HG02798 (cell line): ENCODE results near the gene CROCC.

Experiments used
- ATAC-seq: cut with Tn5 transposase; IDR thresholded peaks from one replicate; pipeline ENCODE4 v1.9.1; 2021; ENCODE audit warnings: mild to moderate bottlenecking; ENCODE audit not compliant: unreplicated experiment, poor library complexity

The CROCC gene

GRCh38 chr1:16979475-16980327 is 58.0 kb downstream of the CROCC start:
- ATAC-seq = no peak

DNA sequence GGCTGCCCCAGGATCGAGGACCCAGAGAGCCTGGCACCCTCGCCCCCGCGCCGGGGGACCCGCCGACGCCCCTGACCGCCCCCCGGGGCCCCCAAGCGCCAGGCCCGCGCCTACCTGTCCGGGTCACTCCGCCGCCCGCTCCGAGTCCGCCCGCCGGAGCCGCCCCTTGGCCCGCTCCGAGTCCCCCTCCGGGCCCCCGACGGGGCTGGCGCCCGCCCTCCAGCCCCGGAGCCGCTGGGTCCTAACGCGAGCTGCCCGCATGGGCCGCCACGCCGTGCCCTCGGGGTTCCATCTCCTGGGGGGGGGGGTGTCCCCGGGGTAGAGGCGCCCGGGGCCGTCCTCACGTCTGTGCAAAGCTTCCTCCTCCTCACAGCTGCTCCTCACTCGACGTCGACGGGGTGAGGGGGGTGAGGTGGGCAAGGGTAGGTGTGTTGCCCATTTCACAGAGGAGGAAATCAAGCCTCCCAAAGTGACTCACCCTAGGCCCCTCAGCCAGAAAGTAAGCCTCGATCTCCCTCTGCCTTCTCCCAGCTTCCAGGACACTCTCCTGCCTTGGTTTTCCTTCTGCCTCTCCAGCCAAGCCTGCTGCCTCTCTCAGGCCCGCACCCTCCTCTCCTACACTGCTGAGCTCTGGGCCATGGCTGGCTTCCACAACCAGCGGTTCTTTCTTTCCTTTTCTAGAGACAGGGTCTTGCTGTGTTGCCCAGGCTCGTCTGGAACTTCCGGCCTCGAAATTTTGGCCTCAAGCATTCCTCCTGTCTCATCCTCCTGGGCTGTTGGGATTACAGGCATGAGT is 58.9 kb downstream of the CROCC start, which contains the start of gene MFAP2:
TSS of gene MFAP2 (minus strand) at position 148 of the 796 bp plus-strand sequence. CDS start 2,347 bp downstream, outside the sequence.
- ATAC-seq = no peak

DNA sequence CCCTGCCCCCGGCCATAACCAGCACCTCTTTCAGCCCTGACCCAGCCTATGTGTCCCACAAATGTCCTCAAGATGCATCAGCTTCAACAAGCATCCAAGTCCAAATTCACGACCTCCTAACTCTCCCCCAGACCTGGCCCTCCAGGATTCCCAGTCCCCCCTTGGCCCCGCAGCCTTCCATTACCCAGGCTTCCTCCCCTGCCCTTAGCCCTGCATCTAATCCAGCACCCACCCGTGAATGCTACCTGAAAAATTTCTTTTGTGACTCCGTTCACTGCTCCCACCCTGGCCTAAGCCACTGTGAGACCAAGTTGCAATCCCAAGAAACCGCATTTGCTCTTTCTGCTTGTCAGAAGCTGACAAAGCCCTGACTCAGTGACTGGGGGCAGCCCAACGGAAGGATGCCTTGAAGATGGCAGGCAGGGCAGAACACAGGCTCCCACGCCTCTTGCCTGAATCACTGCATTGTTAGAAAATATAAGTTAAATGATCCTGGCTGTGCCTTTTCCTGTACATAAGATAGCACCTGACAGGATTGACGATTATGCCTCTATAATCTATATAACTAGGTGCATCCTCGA is 59.6 kb downstream of the CROCC start:
- ATAC-seq = no peak

DNA sequence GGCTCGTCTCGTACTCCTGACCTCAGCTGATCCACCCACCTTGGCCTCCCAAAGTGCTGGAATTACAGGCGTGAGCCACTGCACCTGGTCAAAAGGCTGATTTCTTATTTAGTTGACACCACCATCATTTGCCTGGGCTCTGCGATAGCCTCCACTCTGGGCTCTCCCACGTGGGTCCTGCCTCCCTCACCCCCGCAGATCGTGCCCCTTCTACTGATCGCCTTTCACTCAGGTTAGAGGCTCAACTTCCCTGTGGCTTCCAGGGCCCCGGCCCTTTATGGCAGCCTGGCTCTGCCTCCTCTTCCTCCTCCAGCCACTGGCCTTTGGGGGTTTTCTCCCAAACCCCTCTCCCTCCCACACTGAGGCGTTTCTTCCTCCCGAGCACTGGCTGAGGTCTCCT is 61.2 kb downstream of the CROCC start:
- ATAC-seq = no peak

- ATAC-seq = no peak
Measured at GRCh38 chr1:16983649-16984048, 61.9 kb downstream of the CROCC start.

DNA sequence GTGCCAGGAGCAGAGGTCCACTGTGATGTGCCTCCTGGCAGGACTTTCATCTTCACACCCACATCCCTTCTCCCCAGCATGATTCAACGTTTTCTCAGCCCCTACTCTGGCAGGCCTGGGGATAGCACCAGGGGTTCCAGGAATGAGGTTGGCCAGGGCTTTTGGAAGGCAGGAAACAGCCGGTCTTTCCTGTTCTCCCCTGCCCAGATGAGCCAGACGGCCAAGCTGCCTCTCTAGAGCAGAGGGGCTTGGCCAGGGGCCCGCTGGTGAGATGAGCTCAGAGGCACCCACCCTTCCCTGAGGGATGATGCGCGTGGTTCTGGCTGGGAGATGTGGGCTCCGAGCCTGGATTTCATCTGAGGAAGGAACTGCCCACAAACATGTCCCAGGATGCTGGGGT is 63.0 kb downstream of the CROCC start:
- ATAC-seq = no peak

DNA sequence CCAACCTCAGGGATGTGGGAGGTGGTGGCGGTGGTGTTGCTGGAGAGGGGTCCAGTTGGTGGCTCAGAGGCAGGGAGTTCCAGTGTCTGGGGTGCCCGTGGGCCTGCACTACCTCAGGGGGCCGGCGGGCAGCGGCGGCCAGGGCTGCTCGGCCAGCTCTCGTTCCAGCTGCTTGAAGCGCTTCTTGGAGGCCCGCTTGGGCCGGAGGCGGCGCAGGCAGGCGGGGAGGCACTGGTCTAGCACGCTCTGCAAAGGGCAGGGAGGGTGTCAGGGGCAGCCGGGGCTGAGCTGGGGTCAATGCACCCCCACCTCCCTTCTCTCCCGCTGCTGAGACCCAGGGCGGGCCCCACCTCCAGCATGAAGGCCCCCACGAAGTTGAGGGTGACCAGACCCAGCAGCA is 64.4 kb downstream of the CROCC start:
- no peak for ATAC-seq

- no peak for ATAC-seq
Measured at GRCh38 chr1:16986560-16986959, 64.8 kb downstream of the CROCC start.

- no peak for ATAC-seq
Measured at GRCh38 chr1:16986962-16987361, 65.2 kb downstream of the CROCC start.

GRCh38 chr1:16988210-16988609 is 66.5 kb downstream of the CROCC start:
- ATAC-seq = no peak

DNA sequence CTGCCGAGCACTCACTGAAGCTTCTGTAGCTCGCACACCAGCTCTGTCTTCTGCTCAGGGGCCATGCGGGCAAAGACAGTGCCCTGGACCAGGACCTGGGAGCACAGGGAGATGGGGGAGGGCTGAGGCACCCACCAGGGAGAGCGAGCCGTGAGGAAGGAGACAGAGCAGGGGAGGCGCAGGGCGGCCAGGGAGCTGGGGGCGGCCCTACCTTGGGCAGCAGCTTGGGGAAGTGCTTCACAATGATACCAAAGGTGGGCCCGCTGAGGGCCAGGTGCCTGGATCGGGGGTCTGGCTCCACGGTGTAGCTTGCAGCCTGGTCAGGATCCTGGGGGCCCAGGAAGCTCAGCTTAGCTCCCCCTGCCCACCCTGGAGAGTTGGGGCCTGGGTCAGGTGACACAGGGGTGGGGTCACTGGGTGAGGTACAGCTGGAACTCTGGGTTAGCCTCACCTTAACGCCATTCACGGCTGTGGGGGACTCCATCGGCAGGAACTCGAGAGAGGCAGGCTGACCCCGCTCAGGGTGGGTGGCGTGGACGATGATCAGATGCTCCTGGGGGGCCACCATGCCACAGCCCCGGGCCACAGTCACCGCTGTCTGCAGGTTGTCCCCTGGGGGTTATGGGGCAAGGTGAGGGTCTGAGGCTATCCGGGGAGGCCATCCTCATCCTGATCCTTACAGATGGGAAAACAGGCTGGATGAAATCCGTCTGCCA is 68.1 kb downstream of the CROCC start:
- ATAC-seq = no peak

GRCh38 chr1:16991571-16991970 is 69.8 kb downstream of the CROCC start:
- ATAC-seq = no peak

DNA sequence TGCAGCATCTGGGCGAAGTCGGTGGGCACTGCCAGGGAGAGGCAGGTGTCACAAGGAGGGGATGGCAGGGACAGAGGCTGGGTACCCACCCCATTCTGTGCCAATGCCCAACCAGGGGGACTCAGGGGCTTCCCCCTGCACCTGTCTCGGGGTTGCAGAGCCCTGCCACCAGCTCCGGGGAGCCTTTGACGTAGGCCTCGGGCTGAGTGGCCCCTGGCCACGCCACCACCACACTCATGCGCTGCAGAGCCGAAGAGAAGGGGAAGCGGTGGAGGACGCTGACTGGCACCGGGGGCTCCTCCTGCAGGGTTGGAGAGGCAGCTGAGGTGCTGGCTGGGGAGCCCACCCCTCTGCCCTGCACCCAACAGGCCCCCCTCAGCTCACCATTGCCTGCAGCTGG is 70.4 kb downstream of the CROCC start:
- ATAC-seq = no peak

DNA sequence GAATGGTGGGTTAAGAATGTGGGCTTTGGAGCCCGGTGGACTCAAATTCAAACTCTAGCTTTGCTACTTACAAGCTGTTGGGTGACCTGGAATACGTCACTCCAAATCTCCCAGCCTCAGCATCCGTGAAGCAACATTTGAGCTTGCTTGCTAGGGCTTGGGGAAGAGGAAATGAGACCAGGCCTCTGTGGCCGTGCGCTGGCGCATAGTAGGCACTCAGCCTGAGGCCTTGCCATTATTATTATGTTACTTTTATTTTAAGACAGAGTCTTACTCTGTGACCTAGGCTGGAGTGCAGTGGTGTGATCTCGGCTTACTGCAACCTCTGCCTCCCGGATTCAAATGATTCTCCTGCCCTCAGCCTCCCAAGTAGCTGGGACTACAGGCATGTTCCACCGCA is 70.9 kb downstream of the CROCC start:
- ATAC-seq = no peak

GRCh38 chr1:16993521-16994038 is 71.8 kb downstream of the CROCC start:
- ATAC-seq = no peak

DNA sequence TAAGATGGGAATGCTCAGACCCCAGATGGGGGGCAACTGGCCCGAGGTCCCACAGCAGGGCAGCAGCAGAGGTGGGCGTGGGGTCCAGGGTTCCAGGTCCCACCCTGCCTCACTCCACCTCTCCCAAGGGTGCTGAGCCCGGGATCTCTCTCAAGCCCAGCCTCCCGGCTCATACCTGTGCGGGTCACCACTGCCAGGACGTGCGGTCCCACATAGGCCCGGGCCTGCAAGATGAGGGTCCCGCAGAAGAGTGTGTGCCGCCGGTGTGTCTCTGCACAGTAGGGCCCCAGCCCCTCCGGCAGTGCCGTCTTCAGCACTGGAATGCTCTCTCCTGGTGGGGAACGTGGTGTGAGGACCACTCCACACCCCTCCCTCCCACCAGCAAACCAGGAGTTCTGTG is 75.1 kb downstream of the CROCC start:
- no peak for ATAC-seq

DNA sequence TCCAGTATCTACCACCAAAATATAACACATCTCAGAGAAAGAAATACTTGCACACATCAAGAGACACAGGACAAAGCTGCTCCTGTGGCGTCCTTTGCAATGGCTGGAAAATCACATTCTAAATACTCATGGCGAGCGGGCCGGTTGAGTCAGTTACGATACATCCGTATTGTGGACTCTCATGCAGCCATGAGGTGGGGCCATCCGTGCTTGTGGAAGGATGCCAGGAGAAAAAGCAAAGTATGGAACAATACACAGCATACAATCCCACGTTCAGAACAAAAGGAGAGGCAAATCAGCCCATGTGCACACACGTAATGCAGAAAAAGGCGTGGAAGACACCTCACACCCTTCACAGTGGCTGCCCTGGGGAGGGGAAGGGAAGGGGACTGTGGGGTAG is 76.9 kb downstream of the CROCC start:
- no peak for ATAC-seq

DNA sequence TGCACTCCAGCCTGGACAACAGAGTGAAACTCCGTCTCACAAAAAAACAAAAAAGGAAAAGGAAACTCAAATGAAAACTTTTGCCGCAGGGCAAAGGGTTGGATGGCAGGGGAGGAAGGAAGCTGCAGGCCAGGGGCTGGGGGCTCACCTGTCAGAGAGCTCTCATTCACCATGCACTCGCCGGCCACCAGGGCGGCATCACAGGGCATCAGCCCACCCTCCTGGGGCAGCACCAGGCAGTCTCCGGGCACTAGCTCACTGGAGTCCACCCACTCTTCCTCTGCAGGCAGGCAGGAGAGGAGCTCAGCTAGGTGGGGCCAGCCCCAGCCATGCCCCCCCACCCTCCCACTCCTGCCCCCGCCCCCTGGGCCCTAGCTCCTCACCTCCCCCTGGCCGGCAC is 78.1 kb downstream of the CROCC start:
- no peak for ATAC-seq

DNA sequence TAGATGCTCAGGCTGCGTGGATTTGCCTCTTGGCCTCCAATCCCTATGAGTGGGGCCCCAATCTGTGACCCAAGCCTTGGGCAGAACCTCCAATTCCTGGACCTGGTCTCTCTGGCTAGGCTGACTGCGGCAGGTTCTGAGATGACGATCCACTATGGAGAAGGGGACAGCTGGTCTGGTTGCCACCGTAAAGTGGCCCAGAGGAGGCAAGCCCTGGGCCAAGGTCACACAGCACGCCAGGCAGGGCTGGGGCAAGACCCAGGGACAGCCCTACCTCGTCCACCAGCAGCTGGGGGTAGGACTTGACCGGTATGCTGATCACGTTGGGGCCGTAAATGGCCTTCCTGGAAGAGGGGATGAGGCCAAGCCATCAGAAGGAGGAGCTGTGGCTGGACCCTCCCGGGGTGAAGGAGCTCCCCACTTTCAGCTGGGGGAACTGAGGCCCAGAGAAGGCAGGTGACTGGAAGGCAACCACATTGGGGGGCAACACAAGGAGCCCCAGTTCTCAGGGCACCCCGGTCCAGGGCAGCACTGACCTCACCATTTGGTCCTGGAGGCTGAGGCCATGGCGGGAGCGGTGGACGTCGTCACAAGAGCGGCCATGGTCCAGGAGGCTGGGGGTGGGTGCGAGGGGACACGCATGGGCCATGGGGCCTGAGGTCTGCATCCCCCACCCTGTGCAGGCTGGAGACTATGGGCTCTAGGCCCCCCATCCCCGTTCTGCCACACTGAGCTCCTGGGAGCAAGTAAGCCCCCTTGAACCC is 80.2 kb downstream of the CROCC start:
- ATAC-seq = no peak

GRCh38 chr1:17002524-17002902 is 80.8 kb downstream of the CROCC start:
- ATAC-seq = no peak
